ENCODE data around the gene UNC119. TPM values are rescaled to one million over a fixed set of nuclear protein-coding genes. Genes with fewer than 3 reads are reported as not detected.

Gene UNC119
- total and polyA plus RNA-seq, 2 of the 13 experiments (the other 11 are each of a cell fraction or from before 2014, with no cell fraction given), result 10.4 to 63.1 TPM

GRCh38 chr17:28598799-28599310 lies 46.4 kb upstream of the UNC119 start, which contains the start of gene SPAG5 (continued):
- TF ChIP-seq ETS1 (CRISPR knock-in tag; IDR thresholded peaks at IDR 0.05), result no peak
- TF ChIP-seq ZNF549 (CRISPR knock-in tag; IDR thresholded peaks at IDR 0.05), result no peak
- no peak for TF ChIP-seq CBX2 (IDR thresholded peaks at IDR 0.05; ENCODE audit: low read depth, low read length)
- no peak for TF ChIP-seq CBX2 (CRISPR knock-in tag; IDR thresholded peaks at IDR 0.05; ENCODE audit: low read depth)
- peak; percentile 29; the same call in 1 of the 2 replicates for TF ChIP-seq BCL6 (CRISPR knock-in tag; IDR thresholded peaks at IDR 0.05)
- TF ChIP-seq STAG1 (CRISPR knock-in tag; IDR thresholded peaks at IDR 0.05), result no peak
- TF ChIP-seq RBM39 (IDR thresholded peaks at IDR 0.05; ENCODE audit: low read depth, low read length, poor library complexity, severe bottlenecking), result no peak
- no peak for TF ChIP-seq TARDBP (CRISPR knock-in tag; IDR thresholded peaks at IDR 0.05)
- TF ChIP-seq ZNF296 (CRISPR knock-in tag; conservative IDR thresholded peaks at IDR 0.05), result no peak
- TF ChIP-seq ZBTB33 (CRISPR knock-in tag; IDR thresholded peaks at IDR 0.05), result no peak
- TF ChIP-seq PTBP1 (IDR thresholded peaks at IDR 0.05; ENCODE audit: low read depth, low read length, poor library complexity, severe bottlenecking), result no peak
- TF ChIP-seq, protein P1, sequence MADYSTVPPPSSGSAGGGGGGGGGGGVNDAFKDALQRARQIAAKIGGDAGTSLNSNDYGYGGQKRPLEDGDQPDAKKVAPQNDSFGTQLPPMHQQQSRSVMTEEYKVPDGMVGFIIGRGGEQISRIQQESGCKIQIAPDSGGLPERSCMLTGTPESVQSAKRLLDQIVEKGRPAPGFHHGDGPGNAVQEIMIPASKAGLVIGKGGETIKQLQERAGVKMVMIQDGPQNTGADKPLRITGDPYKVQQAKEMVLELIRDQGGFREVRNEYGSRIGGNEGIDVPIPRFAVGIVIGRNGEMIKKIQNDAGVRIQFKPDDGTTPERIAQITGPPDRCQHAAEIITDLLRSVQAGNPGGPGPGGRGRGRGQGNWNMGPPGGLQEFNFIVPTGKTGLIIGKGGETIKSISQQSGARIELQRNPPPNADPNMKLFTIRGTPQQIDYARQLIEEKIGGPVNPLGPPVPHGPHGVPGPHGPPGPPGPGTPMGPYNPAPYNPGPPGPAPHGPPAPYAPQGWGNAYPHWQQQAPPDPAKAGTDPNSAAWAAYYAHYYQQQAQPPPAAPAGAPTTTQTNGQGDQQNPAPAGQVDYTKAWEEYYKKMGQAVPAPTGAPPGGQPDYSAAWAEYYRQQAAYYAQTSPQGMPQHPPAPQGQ (CRISPR knock-in tag; IDR thresholded peaks at IDR 0.05; ENCODE audit: borderline replicate concordance), result no peak
- no peak for TF ChIP-seq NFRKB (IDR thresholded peaks at IDR 0.05)
- no peak; the same call in 1 of the 2 replicates for TF ChIP-seq FOXM1 (CRISPR knock-in tag; IDR thresholded peaks at IDR 0.05)
- TF ChIP-seq TAF15 (IDR thresholded peaks at IDR 0.05; ENCODE audit: low read depth, low read length, poor library complexity, severe bottlenecking), result no peak
- TF ChIP-seq JDP2 (CRISPR knock-in tag; IDR thresholded peaks at IDR 0.05; ENCODE audit: borderline replicate concordance), result no peak
- TF ChIP-seq, protein P2, sequence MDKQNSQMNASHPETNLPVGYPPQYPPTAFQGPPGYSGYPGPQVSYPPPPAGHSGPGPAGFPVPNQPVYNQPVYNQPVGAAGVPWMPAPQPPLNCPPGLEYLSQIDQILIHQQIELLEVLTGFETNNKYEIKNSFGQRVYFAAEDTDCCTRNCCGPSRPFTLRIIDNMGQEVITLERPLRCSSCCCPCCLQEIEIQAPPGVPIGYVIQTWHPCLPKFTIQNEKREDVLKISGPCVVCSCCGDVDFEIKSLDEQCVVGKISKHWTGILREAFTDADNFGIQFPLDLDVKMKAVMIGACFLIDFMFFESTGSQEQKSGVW (CRISPR knock-in tag; IDR thresholded peaks at IDR 0.05; ENCODE audit: borderline replicate concordance), result no peak
- TF ChIP-seq ZNF777 (CRISPR knock-in tag; IDR thresholded peaks at IDR 0.05), result peak; percentile 80
- no peak for TF ChIP-seq TBX3 (IDR thresholded peaks at IDR 0.05; ENCODE audit: borderline replicate concordance)
- peak; percentile 96; the same call in 1 of the 2 replicates for TF ChIP-seq UBTF (CRISPR knock-in tag; IDR thresholded peaks at IDR 0.05)
- TF ChIP-seq DBP (CRISPR knock-in tag; IDR thresholded peaks at IDR 0.05; ENCODE audit: not compliant biosample characterization), result no peak
